ENCODE results near the gene CEP85L. TPM values are rescaled to one million over a fixed set of nuclear protein-coding genes. Genes with fewer than 3 reads are reported as not detected.
A peak's percentile ranks its signal among the peaks of the same experiment; 100 is the strongest.
"Not testable (repeated sequence)": the region's sequence is repeated elsewhere in the genome, so short reads cannot be mapped to it uniquely, and the experiment has no call there.

Gene CEP85L
- total RNA-seq, 2 donors from 2014 or later: 32.3 to 46.2 TPM

DNA sequence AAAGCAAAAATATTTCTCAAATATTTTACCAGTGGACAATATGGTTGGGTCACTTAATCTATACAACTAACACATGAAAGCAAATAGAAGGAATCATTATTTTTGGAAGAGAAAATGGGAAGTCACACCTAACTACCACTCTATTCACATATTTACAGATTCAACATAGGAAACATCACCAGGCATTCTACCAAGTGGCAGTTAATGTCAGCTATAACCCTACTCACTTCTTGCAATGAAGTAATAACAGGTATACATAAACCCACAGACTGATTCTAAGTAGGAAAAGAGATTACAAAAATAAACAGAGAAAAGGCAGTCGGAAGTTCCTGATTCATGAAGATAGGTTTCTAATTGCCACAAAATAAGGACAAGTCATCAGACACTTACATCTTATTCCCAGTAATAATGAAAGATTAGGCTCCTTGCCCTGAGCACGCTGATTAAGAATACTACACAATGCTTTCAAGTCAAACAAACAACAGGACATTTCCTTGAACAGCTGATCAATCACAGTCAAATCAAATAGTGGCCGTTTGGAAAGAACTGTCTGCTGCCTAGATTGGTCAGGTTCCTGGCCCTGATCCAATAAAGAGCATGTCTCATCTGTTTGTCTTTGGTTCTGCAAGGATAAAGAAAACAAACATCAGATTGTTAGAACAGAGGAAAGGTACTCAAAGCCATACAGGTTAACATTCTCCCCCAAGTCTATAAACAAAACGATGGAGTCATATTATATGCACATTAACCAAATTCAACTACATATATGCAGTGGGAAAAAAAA, 182.5 kb downstream of the CEP85L start:
- no peak for ATAC-seq (replicated peaks)
- no peaks in the 10 kb centered on the region for H3K27me3 Mint-ChIP-seq
- H3K27ac Mint-ChIP-seq: no peak overlapping the region
- H3K36me3 Mint-ChIP-seq (ENCODE audit: low read depth): peaks cover 92% of the 10 kb centered on the region
- H3K9me3 Mint-ChIP-seq: no peaks in the 10 kb centered on the region
- peaks cover 14% of the 10 kb centered on the region for H3K4me1 Mint-ChIP-seq
- H3K4me3 Mint-ChIP-seq: no peak overlapping the region

DNA sequence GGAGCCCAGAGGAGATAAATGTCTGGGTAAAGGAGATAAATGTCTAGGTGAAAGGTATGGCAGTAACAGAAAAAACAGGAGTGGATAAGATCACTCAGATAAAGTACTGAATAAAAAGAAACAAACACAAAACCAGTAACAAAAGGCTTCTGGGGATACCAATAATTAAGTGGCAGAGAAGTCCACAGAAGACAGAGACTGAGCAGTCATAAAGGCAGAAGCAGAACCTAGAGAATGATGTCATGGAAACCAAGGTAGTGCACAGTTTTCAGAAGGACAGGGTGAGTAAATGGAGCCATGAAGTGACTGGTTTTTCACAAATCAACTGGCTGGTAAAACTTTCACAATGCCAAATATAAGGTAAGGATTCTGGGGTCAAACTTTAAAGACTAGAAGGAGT, 184.2 kb downstream of the CEP85L start:
- ATAC-seq (replicated peaks): peak; percentile 87
- H3K27ac Mint-ChIP-seq: peak overlapping the region; percentile 29
- H3K4me1 Mint-ChIP-seq: peaks cover 10% of the 10 kb centered on the region
- peaks cover 96% of the 10 kb centered on the region for H3K36me3 Mint-ChIP-seq (ENCODE audit: low read depth)
- no peaks in the 10 kb centered on the region for H3K9me3 Mint-ChIP-seq
- H3K4me3 Mint-ChIP-seq: no peak overlapping the region
- H3K27me3 Mint-ChIP-seq: no peaks in the 10 kb centered on the region

DNA sequence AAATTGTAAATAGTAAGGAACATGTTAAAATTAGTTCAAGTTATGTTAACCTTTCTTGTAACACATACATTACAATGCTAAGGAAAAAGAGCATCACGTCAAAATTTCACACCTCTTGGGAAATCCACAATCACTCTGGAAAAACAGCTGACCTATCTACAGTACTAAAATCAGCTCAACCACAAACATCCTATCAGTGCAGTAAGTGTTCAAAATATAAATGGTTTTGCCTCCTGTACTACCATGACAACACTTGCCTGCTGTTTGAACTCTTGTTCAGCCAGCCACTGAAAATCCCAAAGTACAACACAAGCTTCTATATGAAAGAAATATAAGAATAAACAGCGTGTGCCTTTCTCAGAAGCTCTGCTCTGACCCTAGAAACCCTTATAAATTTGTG, 186.8 kb downstream of the CEP85L start:
- no peaks in the 10 kb centered on the region for H3K9me3 Mint-ChIP-seq
- no peak for ATAC-seq (replicated peaks)
- peaks cover 10% of the 10 kb centered on the region for H3K4me1 Mint-ChIP-seq
- H3K27me3 Mint-ChIP-seq: no peaks in the 10 kb centered on the region
- H3K27ac Mint-ChIP-seq: no peak overlapping the region
- H3K4me3 Mint-ChIP-seq: no peak overlapping the region
- peaks cover 70% of the 10 kb centered on the region for H3K36me3 Mint-ChIP-seq (ENCODE audit: low read depth)

DNA sequence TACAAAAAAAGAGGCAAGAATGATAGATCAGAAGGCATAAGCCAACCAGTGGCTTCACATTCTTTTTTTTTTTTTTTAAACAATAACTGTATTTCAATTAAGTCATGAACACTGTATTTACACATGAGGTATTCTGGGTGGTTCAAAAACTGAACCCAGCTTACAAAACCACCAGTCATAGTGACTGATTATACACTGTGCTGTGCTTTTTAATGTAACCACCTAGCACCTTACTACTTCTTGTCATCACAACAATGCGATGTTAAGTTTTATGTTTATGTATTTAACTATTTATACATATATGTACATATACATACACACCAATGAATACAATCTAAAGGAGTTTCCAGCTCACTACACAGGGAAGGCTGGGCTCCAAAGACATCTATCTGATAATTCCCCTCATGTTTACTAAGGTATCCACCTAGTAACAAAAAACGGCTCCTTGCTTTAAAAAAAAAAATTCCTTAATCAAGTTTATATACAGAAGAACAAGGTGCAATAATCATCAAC, 190.4 kb downstream of the CEP85L start:
- no peak overlapping the region for H3K27ac Mint-ChIP-seq
- no peak overlapping the region for H3K4me3 Mint-ChIP-seq
- no peaks in the 10 kb centered on the region for H3K27me3 Mint-ChIP-seq

DNA sequence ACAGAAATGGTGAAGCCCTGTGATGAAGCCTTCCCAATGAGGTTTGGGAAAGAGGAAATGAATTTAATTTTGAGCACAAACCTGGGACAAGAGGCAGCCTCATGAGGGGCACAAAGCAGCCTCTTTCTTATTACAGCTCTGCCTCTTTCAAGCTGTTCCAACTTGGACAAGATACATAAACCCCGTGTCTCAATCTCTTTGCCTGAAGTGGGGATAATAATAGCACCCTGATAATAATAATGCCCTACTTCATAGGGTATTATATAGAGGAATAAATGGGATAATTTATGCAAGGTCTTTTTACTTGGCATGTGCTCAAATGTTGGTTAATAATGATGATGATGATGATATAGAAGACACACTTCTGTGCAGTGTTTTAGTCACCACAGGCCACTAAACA, 194.4 kb downstream of the CEP85L start:
- no peak for ATAC-seq (replicated peaks)
- Mint-ChIP-seq H3K4me1 (no peaks in the 10 kb centered on the region), H3K36me3 (ENCODE audit: low read depth) (no peaks in the 10 kb centered on the region), H3K27ac (no peak overlapping the region), H3K27me3 (no peaks in the 10 kb centered on the region), H3K9me3 (peaks cover 28% of the 10 kb centered on the region), H3K4me3 (no peak overlapping the region)

More for the DNA sequence above, 190.4 kb downstream of the CEP85L start:
- H3K4me1 Mint-ChIP-seq: no peaks in the 10 kb centered on the region
- no peak for ATAC-seq (replicated peaks)
- peaks cover 5% of the 10 kb centered on the region for H3K9me3 Mint-ChIP-seq
- H3K36me3 Mint-ChIP-seq (ENCODE audit: low read depth): peaks cover 34% of the 10 kb centered on the region

DNA sequence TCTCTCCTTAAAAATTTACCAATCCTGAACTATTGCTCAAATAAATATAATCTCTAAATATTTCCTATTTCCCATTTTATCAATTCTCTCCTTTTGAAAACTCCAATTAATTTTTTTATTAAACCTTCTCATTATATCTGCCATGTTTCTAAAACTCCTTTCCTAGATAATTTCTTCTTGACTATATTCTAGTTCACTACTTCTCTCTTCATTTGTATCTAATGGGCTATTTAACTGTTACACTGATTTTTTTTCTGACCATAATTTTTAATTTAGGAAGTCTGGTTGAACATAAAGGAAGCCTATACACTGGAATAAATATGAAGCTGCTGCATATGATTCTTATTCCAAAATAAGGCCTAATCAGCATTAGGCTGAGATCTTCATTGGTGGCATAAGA, 199.6 kb downstream of the CEP85L start:
- Mint-ChIP-seq H3K27me3 (no peaks in the 10 kb centered on the region), H3K27ac (no peak overlapping the region), H3K36me3 (ENCODE audit: low read depth) (no peaks in the 10 kb centered on the region), H3K4me3 (no peak overlapping the region), H3K4me1 (no peaks in the 10 kb centered on the region), H3K9me3 (peaks cover 49% of the 10 kb centered on the region)
- ATAC-seq (replicated peaks): no peak

DNA sequence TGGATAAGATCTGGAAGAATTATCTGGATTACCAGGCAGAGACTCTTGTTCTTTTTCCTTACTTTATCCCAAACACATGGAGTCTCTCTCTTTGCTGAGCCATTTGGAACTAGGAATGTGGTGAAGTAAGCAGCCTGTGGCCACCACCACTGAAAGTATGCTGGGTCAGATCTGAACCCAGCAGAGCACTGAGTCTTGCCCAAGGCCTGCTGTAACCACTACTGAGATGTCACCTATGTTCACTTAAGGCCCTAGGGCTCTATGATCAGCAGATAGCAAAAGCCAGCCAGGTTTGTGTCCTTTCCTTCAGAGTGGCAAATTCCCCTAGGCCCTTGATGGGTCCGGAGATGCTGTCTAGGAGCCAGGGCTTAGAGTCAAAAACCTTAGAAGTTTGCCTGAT, 206.6 kb downstream of the CEP85L start:
- H3K27ac Mint-ChIP-seq: no peak overlapping the region
- no peaks in the 10 kb centered on the region for H3K27me3 Mint-ChIP-seq
- no peak overlapping the region for H3K4me3 Mint-ChIP-seq
- no peaks in the 10 kb centered on the region for H3K4me1 Mint-ChIP-seq
- H3K9me3 Mint-ChIP-seq: peaks cover 31% of the 10 kb centered on the region
- ATAC-seq (replicated peaks): peak; percentile 55
- no peaks in the 10 kb centered on the region for H3K36me3 Mint-ChIP-seq (ENCODE audit: low read depth)

DNA sequence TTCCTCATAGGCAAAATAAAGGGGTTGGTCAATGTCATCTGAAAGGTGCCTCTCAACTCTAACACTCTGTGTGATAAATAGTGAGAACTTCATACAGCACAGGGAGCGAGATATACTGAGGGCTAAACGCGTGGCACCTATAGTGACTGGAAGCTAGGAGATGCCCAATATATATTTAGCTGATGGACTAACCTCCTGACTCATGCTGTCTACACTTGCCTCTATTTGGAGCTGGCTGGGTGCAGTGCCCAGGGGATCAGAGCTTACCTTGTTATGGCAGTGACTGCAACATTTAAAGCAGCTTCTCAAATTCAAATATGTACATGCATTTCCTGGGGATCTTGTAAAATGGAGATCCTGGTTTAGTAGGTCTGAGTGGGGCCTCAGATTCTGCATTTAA, 214.9 kb downstream of the CEP85L start:
- no peak overlapping the region for H3K27ac Mint-ChIP-seq
- H3K27me3 Mint-ChIP-seq: no peaks in the 10 kb centered on the region
- H3K9me3 Mint-ChIP-seq: peaks cover 30% of the 10 kb centered on the region
- H3K4me3 Mint-ChIP-seq: no peak overlapping the region
- no peaks in the 10 kb centered on the region for H3K4me1 Mint-ChIP-seq
- no peaks in the 10 kb centered on the region for H3K36me3 Mint-ChIP-seq (ENCODE audit: low read depth)
- no peak for ATAC-seq (replicated peaks)

DNA sequence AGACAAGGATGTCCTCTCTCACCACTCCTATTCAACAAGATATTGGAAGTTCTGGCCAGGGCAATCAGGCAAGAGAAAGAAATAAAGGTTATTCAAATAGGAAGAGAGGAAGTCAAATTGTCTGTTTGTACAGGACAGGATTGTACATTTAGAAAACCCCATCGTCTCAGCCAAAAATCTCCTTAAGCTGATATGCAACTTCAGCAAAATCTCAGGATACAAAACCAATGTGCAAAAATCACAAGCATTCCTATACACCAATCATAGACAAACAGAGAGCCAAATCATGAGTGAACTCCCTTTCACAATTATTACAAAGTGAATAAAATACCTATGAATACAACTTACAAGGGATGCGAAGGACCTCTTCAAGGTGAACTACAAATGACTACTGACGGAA, 217.2 kb downstream of the CEP85L start:
- not testable (repeated sequence) for H3K27ac Mint-ChIP-seq; H3K4me1 Mint-ChIP-seq; ATAC-seq (replicated peaks); H3K4me3 Mint-ChIP-seq; H3K36me3 Mint-ChIP-seq (ENCODE audit: low read depth); H3K27me3 Mint-ChIP-seq
- peaks cover 25% of the 10 kb centered on the region for H3K9me3 Mint-ChIP-seq

DNA sequence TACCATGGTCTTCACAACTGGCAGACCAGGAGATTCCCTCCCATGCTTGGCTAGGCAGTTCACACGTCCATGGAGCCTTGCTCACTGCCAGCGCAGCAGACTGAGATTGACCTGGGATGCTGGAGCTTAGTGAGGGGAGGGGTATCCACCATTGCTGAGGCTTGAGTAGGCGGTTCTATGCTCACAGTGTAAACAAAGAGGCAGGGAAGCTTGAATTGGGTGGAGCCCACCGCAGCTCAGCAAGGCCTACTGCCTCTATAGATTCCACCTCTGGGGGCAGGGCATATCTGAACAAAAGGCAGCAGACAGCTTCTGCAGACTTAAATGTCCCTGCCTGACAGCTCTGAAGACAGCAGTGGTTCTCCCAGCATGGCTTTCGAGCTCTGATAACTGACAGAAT, 230.1 kb downstream of the CEP85L start:
- Mint-ChIP-seq H3K36me3 (ENCODE audit: low read depth) (peaks cover 11% of the 10 kb centered on the region), H3K9me3 (peaks cover 20% of the 10 kb centered on the region)
- H3K27ac Mint-ChIP-seq; ATAC-seq (replicated peaks); H3K4me1 Mint-ChIP-seq; H3K4me3 Mint-ChIP-seq; H3K27me3 Mint-ChIP-seq: not testable (repeated sequence)

DNA sequence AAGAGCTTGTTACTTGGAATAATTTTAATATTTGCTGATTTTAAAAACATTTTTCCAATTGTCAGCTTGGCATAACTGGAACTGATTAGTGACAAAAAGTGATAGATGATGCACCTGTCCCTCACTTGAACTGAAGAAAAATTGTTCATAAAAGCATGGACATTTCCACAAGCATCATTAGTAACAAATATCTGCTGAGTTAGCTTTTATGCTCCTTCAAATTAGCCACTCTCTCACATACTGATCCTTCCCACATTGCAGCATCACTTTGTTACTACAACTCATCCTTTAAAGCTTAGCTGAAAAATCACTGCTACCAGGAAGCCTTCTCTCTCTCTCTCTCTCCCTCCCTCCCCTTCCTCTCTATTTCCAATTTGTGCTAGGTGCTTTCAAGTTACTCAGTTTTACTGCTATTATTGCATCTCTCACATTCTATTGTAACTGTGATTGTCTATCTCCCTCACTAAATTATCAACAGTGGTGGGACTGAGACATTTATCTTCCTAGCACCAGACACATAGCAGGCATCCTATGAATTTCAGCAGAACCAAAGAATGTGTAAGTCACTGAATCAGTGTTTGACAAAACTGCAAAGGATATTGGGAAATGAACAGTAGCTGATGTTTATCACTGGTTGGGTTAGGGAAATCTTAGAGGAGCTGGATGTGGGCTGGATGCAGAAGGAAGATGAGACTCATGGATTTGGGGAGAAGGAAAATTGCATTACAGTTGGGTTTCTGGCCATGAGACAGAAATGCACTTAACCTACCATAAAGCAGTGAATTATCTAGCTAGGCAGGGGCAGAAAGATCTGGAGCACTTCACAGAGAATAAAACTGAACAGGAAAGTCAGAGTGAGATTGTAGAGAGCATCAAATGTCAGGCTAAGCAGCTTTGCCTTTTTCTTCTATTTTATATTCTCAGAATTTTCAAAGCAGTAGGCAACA, 231.7 kb downstream of the CEP85L start:
- no peak overlapping the region for H3K4me3 Mint-ChIP-seq
- H3K27me3 Mint-ChIP-seq: no peaks in the 10 kb centered on the region
- no peak overlapping the region for H3K27ac Mint-ChIP-seq
- peaks cover 19% of the 10 kb centered on the region for H3K9me3 Mint-ChIP-seq
- ATAC-seq (replicated peaks): no peak
- no peaks in the 10 kb centered on the region for H3K4me1 Mint-ChIP-seq
- peaks cover 10% of the 10 kb centered on the region for H3K36me3 Mint-ChIP-seq (ENCODE audit: low read depth)

Other genes starting within 250 kb of the CEP85L start
- gene PLN, start 103.3 kb downstream of the CEP85L start, total RNA-seq: under 1 TPM; 0.16 to 0.52 TPM
- gene ASF1A, start 242.6 kb upstream of the CEP85L start, total RNA-seq: 10 to 100 TPM; 11.3 to 27.3 TPM